Neural cell (in vitro differentiated cells): ENCODE data around the gene ZC2HC1B. TPM values are rescaled to one million over a fixed set of nuclear protein-coding genes. Genes with fewer than 3 reads are reported as not detected.

Experiments used
- H2AFZ ChIP-seq: fragments of 200-600, 300-800 bp; sonication (generic), shearing (Covaris generic); 2 replicates; pipeline ENCODE4 v1.6.0; 2014; ENCODE audit warnings: low read depth, mild to moderate bottlenecking, antibody characterized with exemption, low read length, moderate library complexity
- H3F3A ChIP-seq: fragments of 200-600 bp; shearing (Covaris generic); 2 replicates; pipeline ENCODE4 v1.6.1; 2016; ENCODE audit warnings: mild to moderate bottlenecking, moderate library complexity, mixed read lengths, antibody characterized with exemption, low read length; ENCODE audit not compliant: insufficient read depth, poor library complexity, severe bottlenecking
- H3K27ac ChIP-seq: fragments of 200-600, 300-800 bp; sonication (generic), shearing (Covaris generic); 2 replicates; pipeline ENCODE4 v1.5.1; 2014; ENCODE audit warnings: mild to moderate bottlenecking, low read length, moderate library complexity
- H3K27me3 ChIP-seq: fragments of 300-800, 200-600 bp; sonication (generic), shearing (Covaris generic); 2 replicates; pipeline ENCODE4 v1.6.0; 2014; ENCODE audit warnings: mild to moderate bottlenecking, low read depth, low read length, moderate library complexity; ENCODE audit not compliant: insufficient read depth
- H3K36me3 ChIP-seq: fragments of 300-800, 200-600 bp; sonication (generic), shearing (Covaris generic); 2 replicates; pipeline ENCODE4 v1.5.1; 2014; ENCODE audit warnings: mild to moderate bottlenecking, antibody characterized with exemption, low read length, moderate library complexity; ENCODE audit not compliant: insufficient read depth
- H3K4me2 ChIP-seq: fragments of 300-800, 200-600 bp; sonication (generic), shearing (Covaris generic); 2 replicates; pipeline ENCODE4 v1.6.0; 2014; ENCODE audit warnings: mild to moderate bottlenecking, low read length
- H3K4me3 ChIP-seq: fragments of 300-800, 200-600 bp; sonication (generic), shearing (Covaris generic); 2 replicates; pipeline ENCODE4 v1.5.1; 2014; ENCODE audit warnings: mild to moderate bottlenecking, low read length, moderate library complexity
- H3K79me2 ChIP-seq: fragments of 200-600 bp; shearing (Covaris generic); replicated peaks from 2 replicates; pipeline ENCODE4 v1.6.0; 2014; ENCODE audit warnings: mild to moderate bottlenecking, low read length, moderate library complexity; ENCODE audit not compliant: insufficient read depth
- H3K9ac ChIP-seq: fragments of 300-800, 200-600 bp; sonication (generic), shearing (Covaris generic); 2 replicates; pipeline ENCODE4 v1.6.1; 2016; ENCODE audit warnings: mild to moderate bottlenecking, low read length, mixed read lengths
- H3K9me2 ChIP-seq: fragments of 200-600 bp; shearing (Covaris generic); 2 replicates; pipeline ENCODE4 v1.6.1; 2016; ENCODE audit warnings: mild to moderate bottlenecking, low read length, mixed read lengths; ENCODE audit not compliant: insufficient read depth
- H3K9me3 ChIP-seq: fragments of 200-600, 300-800 bp; sonication (generic), shearing (Covaris generic); 2 replicates; pipeline ENCODE4 v1.6.1; 2016; ENCODE audit warnings: mild to moderate bottlenecking, mixed run types, low read length, moderate library complexity, mixed read lengths
- H4K20me1 ChIP-seq: fragments of 200-600 bp; shearing (Covaris generic); 2 replicates; pipeline ENCODE4 v1.6.1; 2016; ENCODE audit warnings: mild to moderate bottlenecking, mixed run types; ENCODE audit not compliant: insufficient read depth
- CTCF ChIP-seq: fragments of 450-650 bp; IDR thresholded peaks from 2 replicates; pipeline ENCODE4 v1.5.1; 2014; ENCODE audit warnings: antibody characterized with exemption, mild to moderate bottlenecking, moderate library complexity; ENCODE audit not compliant: poor library complexity, severe bottlenecking
- EP300 ChIP-seq: fragments of 450-650 bp; conservative IDR thresholded peaks from 2 replicates; pipeline ENCODE4 v1.6.1; 2014; ENCODE audit warnings: antibody characterized with exemption, mild to moderate bottlenecking, moderate library complexity; ENCODE audit not compliant: poor library complexity, severe bottlenecking
- EZH2 ChIP-seq: fragments of 200-600, 300-800 bp; shearing (Covaris generic), sonication (generic); IDR thresholded peaks from 2 replicates; pipeline ENCODE4 v1.6.1; 2014; ENCODE audit warnings: antibody characterized with exemption, low read length, borderline replicate concordance, mild to moderate bottlenecking; ENCODE audit not compliant: insufficient read depth, poor library complexity, severe bottlenecking
- MXI1 ChIP-seq: fragments of 450-650 bp; conservative IDR thresholded peaks from 2 replicates; pipeline ENCODE4 v1.6.1; 2014; ENCODE audit warnings: antibody characterized with exemption, mild to moderate bottlenecking; ENCODE audit not compliant: poor library complexity, severe bottlenecking
- POLR2AphosphoS5 ChIP-seq: IDR thresholded peaks from 2 replicates; pipeline ENCODE4 v1.6.1; 2012
- RAD21 ChIP-seq: fragments of 450-650 bp; conservative IDR thresholded peaks from 2 replicates; pipeline ENCODE4 v1.6.1; 2014; ENCODE audit warnings: antibody characterized with exemption, mild to moderate bottlenecking, moderate library complexity
- REST ChIP-seq: IDR thresholded peaks from 2 replicates; pipeline ENCODE4 v1.6.1; 2012; ENCODE audit warnings: borderline replicate concordance
- SMC3 ChIP-seq: fragments of 450-650 bp; conservative IDR thresholded peaks from 2 replicates; pipeline ENCODE4 v1.6.1; 2014; ENCODE audit warnings: antibody characterized with exemption, mild to moderate bottlenecking, moderate library complexity; ENCODE audit not compliant: poor library complexity
- TAF1 ChIP-seq: IDR thresholded peaks from 2 replicates; pipeline ENCODE4 v1.6.1; 2012; ENCODE audit warnings: low read depth
- polyA plus RNA-seq: library from polyadenylated mRNA; depleted of rRNA; stranded (reverse); fragments of >200 nt; gene quantifications from 2 replicates; pipeline ENCODE4 v1.2.3, GENCODE V29; 2014

Gene ZC2HC1B
- polyA plus RNA-seq, 1 donor from 2014 or later = not detected

GRCh38 chr6:143882401-143882930 is 18.2 kb downstream of the ZC2HC1B start:
- Histone ChIP-seq H3K79me2 (no peaks in the 10 kb centered on the region), H3K27me3 (no peaks in the 10 kb centered on the region), H3K4me2 (no peak overlapping the region), H3F3A (no peaks in the 10 kb centered on the region), H3K4me3 (no peak overlapping the region), H2AFZ (no peak overlapping the region), H4K20me1 (no peaks in the 10 kb centered on the region), H3K9ac (no peak overlapping the region), H3K27ac (no peak overlapping the region), H3K9me2 (no peaks in the 10 kb centered on the region), H3K9me3 (peaks cover 4% of the 10 kb centered on the region), H3K36me3 (no peaks in the 10 kb centered on the region)
- TF ChIP-seq CTCF (no peak), RAD21 (no peak), SMC3 (no peak), EP300 (no peak), POLR2AphosphoS5 (no peak), EZH2 (no peak), TAF1 (no peak), REST (no peak), MXI1 (no peak)

GRCh38 chr6:143884216-143884900 is 20.1 kb downstream of the ZC2HC1B start:
- H3K27me3 ChIP-seq = no peaks in the 10 kb centered on the region
- no peaks in the 10 kb centered on the region for H3F3A ChIP-seq
- no peak overlapping the region for H3K9ac ChIP-seq
- no peaks in the 10 kb centered on the region for H3K9me2 ChIP-seq
- H3K4me2 ChIP-seq = no peak overlapping the region
- H2AFZ ChIP-seq = no peak overlapping the region
- no peaks in the 10 kb centered on the region for H3K36me3 ChIP-seq
- no peaks in the 10 kb centered on the region for H3K79me2 ChIP-seq
- no peaks in the 10 kb centered on the region for H4K20me1 ChIP-seq
- H3K27ac ChIP-seq = no peak overlapping the region
- no peak for TF ChIP-seq REST
- TF ChIP-seq POLR2AphosphoS5 = no peak
- TF ChIP-seq CTCF = no peak
- no peak for TF ChIP-seq MXI1
- TF ChIP-seq TAF1 = no peak
- no peak for TF ChIP-seq EZH2
- no peak for TF ChIP-seq SMC3
- no peak for TF ChIP-seq RAD21
- no peak for TF ChIP-seq EP300
- no peaks in the 10 kb centered on the region for H3K9me3 ChIP-seq
- no peak overlapping the region for H3K4me3 ChIP-seq
